Hepatocyte (in vitro differentiated cells): ENCODE data around the gene TYW3.

Experiments
- EZH2 ChIP-seq: fragments of 200-600 bp; sonication (generic); IDR thresholded peaks from 2 replicates; pipeline ENCODE4 v1.6.1; 2016; ENCODE audit warnings: antibody characterized with exemption, mild to moderate bottlenecking, borderline replicate concordance
- EZH2phosphoT487 ChIP-seq: fragments of 200-600 bp; sonication (generic); IDR thresholded peaks from one replicate; pipeline ENCODE4 v1.6.1; 2018; ENCODE audit warnings: antibody characterized with exemption, mild to moderate bottlenecking, low read depth, moderate library complexity; ENCODE audit not compliant: unreplicated experiment, severe bottlenecking
- TF ChIP-seq, protein P1 (sequence below): fragments of 200-600 bp; sonication (generic); IDR thresholded peaks from 2 replicates; pipeline ENCODE4 v1.5.1; 2016; ENCODE audit warnings: antibody characterized with exemption, mild to moderate bottlenecking; ENCODE audit not compliant: poor library complexity

DNA sequence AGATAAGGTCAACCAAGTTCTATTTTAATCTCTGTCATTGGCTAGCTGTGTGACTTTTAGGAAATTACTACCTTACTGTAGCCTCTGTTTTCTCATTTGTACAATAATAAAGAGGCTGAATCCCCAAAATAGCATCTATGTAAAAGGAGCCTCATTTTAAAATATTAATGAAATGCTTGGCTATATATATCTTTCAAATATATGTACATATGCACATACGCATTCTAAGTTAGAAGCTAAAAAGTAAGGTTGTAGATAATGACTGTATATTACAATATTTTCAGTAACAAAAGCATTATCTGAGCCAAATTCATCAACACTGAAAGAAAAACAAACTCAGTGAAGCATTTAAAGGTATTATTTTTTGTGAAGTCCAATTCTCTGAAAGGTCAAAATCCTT is 44.6 kb downstream of the TYW3 start:
- TF ChIP-seq, protein P1, sequence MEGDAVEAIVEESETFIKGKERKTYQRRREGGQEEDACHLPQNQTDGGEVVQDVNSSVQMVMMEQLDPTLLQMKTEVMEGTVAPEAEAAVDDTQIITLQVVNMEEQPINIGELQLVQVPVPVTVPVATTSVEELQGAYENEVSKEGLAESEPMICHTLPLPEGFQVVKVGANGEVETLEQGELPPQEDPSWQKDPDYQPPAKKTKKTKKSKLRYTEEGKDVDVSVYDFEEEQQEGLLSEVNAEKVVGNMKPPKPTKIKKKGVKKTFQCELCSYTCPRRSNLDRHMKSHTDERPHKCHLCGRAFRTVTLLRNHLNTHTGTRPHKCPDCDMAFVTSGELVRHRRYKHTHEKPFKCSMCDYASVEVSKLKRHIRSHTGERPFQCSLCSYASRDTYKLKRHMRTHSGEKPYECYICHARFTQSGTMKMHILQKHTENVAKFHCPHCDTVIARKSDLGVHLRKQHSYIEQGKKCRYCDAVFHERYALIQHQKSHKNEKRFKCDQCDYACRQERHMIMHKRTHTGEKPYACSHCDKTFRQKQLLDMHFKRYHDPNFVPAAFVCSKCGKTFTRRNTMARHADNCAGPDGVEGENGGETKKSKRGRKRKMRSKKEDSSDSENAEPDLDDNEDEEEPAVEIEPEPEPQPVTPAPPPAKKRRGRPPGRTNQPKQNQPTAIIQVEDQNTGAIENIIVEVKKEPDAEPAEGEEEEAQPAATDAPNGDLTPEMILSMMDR = no peak
- no peak for TF ChIP-seq EZH2phosphoT487
- TF ChIP-seq EZH2 = no peak
